Neuronal stem cell (in vitro differentiated cells): ENCODE data around the gene PDE1A.
A peak's percentile ranks its signal among the peaks of the same experiment; 100 is the strongest.

ENCODE experiments used
- DNase-seq: peaks from one replicate; pipeline ENCODE4 v3.0.0-alpha.2; 2013; ENCODE audit warnings: low spot score
- H2AFZ ChIP-seq: one replicate; pipeline ENCODE4 v1.6.1; 2013; ENCODE audit warnings: mild to moderate bottlenecking, low read length, inconsistent platforms
- H2AK5ac ChIP-seq: 2 replicates; pipeline ENCODE4 v1.6.1; 2013; ENCODE audit warnings: low read depth, mild to moderate bottlenecking, inconsistent platforms, low read length, moderate library complexity, mixed read lengths
- H2BK120ac ChIP-seq: 2 replicates; pipeline ENCODE4 v1.6.1; 2013; ENCODE audit warnings: low read depth, mild to moderate bottlenecking, inconsistent platforms, low read length, moderate library complexity, mixed read lengths
- H2BK12ac ChIP-seq: one replicate; pipeline ENCODE4 v1.6.1; 2013; ENCODE audit warnings: low read length, inconsistent platforms
- H2BK15ac ChIP-seq: 2 replicates; pipeline ENCODE4 v1.6.1; 2013; ENCODE audit warnings: mild to moderate bottlenecking, low read length, inconsistent platforms, mixed read lengths
- H2BK5ac ChIP-seq: one replicate; pipeline ENCODE4 v1.6.1; 2013; ENCODE audit warnings: inconsistent platforms, mild to moderate bottlenecking, low read length, moderate library complexity
- H3K14ac ChIP-seq: one replicate; pipeline ENCODE4 v1.6.1; 2013; ENCODE audit warnings: low read length, inconsistent platforms
- H3K18ac ChIP-seq: 2 replicates; pipeline ENCODE4 v1.6.1; 2013; ENCODE audit warnings: low read length, inconsistent platforms
- H3K23ac ChIP-seq: 2 replicates; pipeline ENCODE4 v1.6.1; 2013; ENCODE audit warnings: low read depth, mild to moderate bottlenecking, mixed read lengths, low read length, inconsistent platforms; ENCODE audit not compliant: poor library complexity
- H3K27ac ChIP-seq: replicated peaks from 3 replicates; pipeline ENCODE4 v1.5.1; 2013; ENCODE audit warnings: low read length, inconsistent platforms
- H3K27me3 ChIP-seq, 3 experiments: 2 replicates each; pipeline ENCODE4 v1.6.1; 2013; ENCODE audit warnings: low read length in 3 of 3, mild to moderate bottlenecking in 2 of 3, inconsistent platforms in 1 of 3, low read depth in 1 of 3, mixed read lengths in 1 of 3, moderate library complexity in 1 of 3; ENCODE audit not compliant: control insufficient read depth in 3 of 3, insufficient read depth in 3 of 3
- H3K36me3 ChIP-seq, 2 donors: replicated peaks in 1 of 2; 2 replicates each; pipeline ENCODE4 v1.6.1; 2013; ENCODE audit warnings: low read length in 2 of 2; ENCODE audit not compliant: control insufficient read depth in 2 of 2, insufficient read depth in 2 of 2
- H3K4ac ChIP-seq: 2 replicates; pipeline ENCODE4 v1.6.1; 2013; ENCODE audit warnings: inconsistent platforms, mild to moderate bottlenecking, low read length, moderate library complexity
- H3K4me1 ChIP-seq, 2 donors: 1 replicate in 1 of 2; 2 replicates in 1 of 2; pipeline ENCODE4 v1.6.1; 2013; ENCODE audit warnings: low read length in 2 of 2, low read depth in 1 of 2; ENCODE audit not compliant: control insufficient read depth in 2 of 2, insufficient read depth in 1 of 2
- H3K4me2 ChIP-seq: one replicate; pipeline ENCODE4 v1.6.1; 2013; ENCODE audit warnings: mild to moderate bottlenecking, low read length, inconsistent platforms; ENCODE audit not compliant: insufficient read depth, poor library complexity, severe bottlenecking
- H3K4me3 ChIP-seq, 2 donors: 2 replicates each; pipeline ENCODE4 v1.5.1; 2013; ENCODE audit warnings: low read length in 2 of 2, mild to moderate bottlenecking in 2 of 2, inconsistent platforms in 1 of 2, moderate library complexity in 1 of 2
- H3K79me1 ChIP-seq: one replicate; pipeline ENCODE4 v1.6.1; 2013; ENCODE audit warnings: low read depth, mild to moderate bottlenecking, inconsistent platforms, low read length, moderate library complexity
- H3K9ac ChIP-seq: one replicate; pipeline ENCODE4 v1.6.1; 2013; ENCODE audit warnings: mild to moderate bottlenecking, low read depth, low read length, inconsistent platforms; ENCODE audit not compliant: poor library complexity
- H3K9me3 ChIP-seq, 2 donors: replicated peaks in 1 of 2; 2 replicates each; pipeline versions ENCODE3 to v1.6.1; 2013; ENCODE audit warnings: low read length in 2 of 2, mild to moderate bottlenecking in 2 of 2, inconsistent platforms in 1 of 2, low read depth in 1 of 2, mixed read lengths in 1 of 2, moderate library complexity in 1 of 2; ENCODE audit not compliant: control insufficient read depth in 2 of 2, insufficient read depth in 1 of 2
- H4K8ac ChIP-seq: one replicate; pipeline ENCODE4 v1.6.1; 2013; ENCODE audit warnings: low read depth, mild to moderate bottlenecking, inconsistent platforms, low read length, moderate library complexity
- H4K91ac ChIP-seq: one replicate; pipeline ENCODE4 v1.6.1; 2013; ENCODE audit warnings: low read length, low read depth, mild to moderate bottlenecking, inconsistent platforms; ENCODE audit not compliant: poor library complexity
- WGBS, 2 donors: extraction: QIAGEN DNeasy Blood & Tissue Kit; methylation state at CpG; one replicate each; pipeline ENCODE4 v1.1.7; 2013; ENCODE audit warnings: missing lambda C conversion rate in 2 of 2, mixed read lengths in 1 of 2; ENCODE audit not compliant: insufficient read length in 2 of 2, insufficient replicate concordance in 1 of 2; ENCODE audit errors: extremely low coverage in 2 of 2; 5-methylcytosine and 5-hydroxymethylcytosine counted together

The PDE1A gene

DNA sequence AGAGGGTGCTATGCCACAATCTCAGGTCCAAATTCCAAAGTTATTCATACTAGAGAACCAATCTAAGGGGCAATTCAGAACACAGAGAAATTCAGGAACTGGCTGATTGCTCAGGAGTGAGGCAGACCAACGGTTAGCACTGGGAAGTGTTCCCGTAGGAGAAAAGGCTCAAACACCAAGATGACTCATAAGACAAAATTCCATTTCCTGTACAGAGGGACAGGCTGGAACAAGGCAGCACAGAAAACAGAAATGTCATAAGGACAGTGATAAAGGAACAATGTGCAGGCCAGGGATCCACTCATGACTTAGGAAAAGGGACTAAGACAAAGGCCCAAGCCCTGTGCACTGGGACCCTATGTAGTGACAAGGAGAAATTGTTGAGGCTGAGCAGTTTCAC is 54.2 kb downstream of the PDE1A start:
- H2AK5ac ChIP-seq, result no peak overlapping the region
- H3K14ac ChIP-seq, result no peak overlapping the region
- H4K91ac ChIP-seq, result no peak overlapping the region
- DNase-seq, result no peak
- WGBS, 2 donors, result no CpG with 5 or more reads among the region's 2 CpGs
- no peaks in the 10 kb centered on the region for H3K79me1 ChIP-seq
- no peak overlapping the region for H3K9ac ChIP-seq
- no peak overlapping the region for H2BK12ac ChIP-seq
- H3K27ac ChIP-seq, result no peak overlapping the region
- H2AFZ ChIP-seq, result peak overlapping the region; percentile 25
- H3K4ac ChIP-seq, result no peak overlapping the region
- no peak overlapping the region for H3K23ac ChIP-seq
- no peak overlapping the region for H3K18ac ChIP-seq
- no peak overlapping the region for H3K4me3 ChIP-seq
- no peaks in the 10 kb centered on the region for H3K27me3 ChIP-seq
- H2BK15ac ChIP-seq, result no peak overlapping the region
- H2BK5ac ChIP-seq, result no peak overlapping the region
- peaks cover 0 to 4% of the 10 kb centered on the region in 2 donors for H3K4me1 ChIP-seq
- H4K8ac ChIP-seq, result no peak overlapping the region
- H3K9me3 ChIP-seq, result peaks cover 0 to 30% of the 10 kb centered on the region in 2 donors
- no peak overlapping the region for H3K4me2 ChIP-seq
- H3K36me3 ChIP-seq, result no peaks in the 10 kb centered on the region
- H2BK120ac ChIP-seq, result no peak overlapping the region

DNA sequence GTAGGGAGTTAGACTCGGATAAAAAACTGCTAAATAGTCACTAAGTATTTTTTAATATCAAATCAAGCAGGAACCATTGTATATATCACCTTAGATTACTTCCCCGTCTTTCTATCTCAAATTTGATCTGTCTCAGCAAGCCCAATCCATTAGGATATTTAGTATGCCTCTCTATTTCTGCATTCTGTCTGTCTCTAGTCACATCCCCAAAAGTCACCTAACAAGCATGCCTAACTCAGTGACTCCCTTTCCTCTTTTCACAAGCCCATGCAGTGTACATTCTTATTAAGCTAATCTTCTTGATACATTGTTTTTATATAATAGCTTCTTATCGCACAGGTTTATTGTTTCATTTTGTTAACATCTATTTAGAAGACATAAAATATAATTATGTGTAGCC is 57.8 kb downstream of the PDE1A start:
- no peak overlapping the region for H2BK5ac ChIP-seq
- H2BK120ac ChIP-seq, result no peak overlapping the region
- H2BK12ac ChIP-seq, result no peak overlapping the region
- WGBS, 2 donors, result no CpG with 5 or more reads among the region's 3 CpGs
- H3K27me3 ChIP-seq, result no peaks in the 10 kb centered on the region
- H3K23ac ChIP-seq, result no peak overlapping the region
- H4K8ac ChIP-seq, result no peak overlapping the region
- H3K9me3 ChIP-seq, result peaks cover 0 to 13% of the 10 kb centered on the region in 2 donors
- no peak overlapping the region for H3K27ac ChIP-seq
- H3K18ac ChIP-seq, result no peak overlapping the region
- H3K4me1 ChIP-seq, result peaks cover 0 to 4% of the 10 kb centered on the region in 2 donors
- no peak overlapping the region for H3K14ac ChIP-seq
- H3K36me3 ChIP-seq, result no peaks in the 10 kb centered on the region
- DNase-seq, result no peak
- no peak overlapping the region for H3K4ac ChIP-seq
- H2BK15ac ChIP-seq, result no peak overlapping the region
- no peak overlapping the region for H3K4me3 ChIP-seq
- H3K4me2 ChIP-seq, result no peak overlapping the region
- H2AFZ ChIP-seq, result no peak overlapping the region
- H2AK5ac ChIP-seq, result no peak overlapping the region
- no peaks in the 10 kb centered on the region for H3K79me1 ChIP-seq
- H3K9ac ChIP-seq, result no peak overlapping the region
- H4K91ac ChIP-seq, result no peak overlapping the region

GRCh38 chr2:182368446-182368845 is 58.4 kb downstream of the PDE1A start:
- Histone ChIP-seq H3K4me2 (no peak overlapping the region), H2BK15ac (no peak overlapping the region), H2AK5ac (no peak overlapping the region), H3K9me3 (peaks cover 0 to 8% of the 10 kb centered on the region in 2 donors), H3K79me1 (no peaks in the 10 kb centered on the region), H3K4me1 (peaks cover 0 to 4% of the 10 kb centered on the region in 2 donors), H3K27me3 (no peaks in the 10 kb centered on the region), H3K4ac (no peak overlapping the region), H2AFZ (no peak overlapping the region), H3K27ac (no peak overlapping the region), H3K36me3 (no peaks in the 10 kb centered on the region), H4K8ac (no peak overlapping the region), H2BK120ac (no peak overlapping the region), H4K91ac (no peak overlapping the region), H3K9ac (no peak overlapping the region), H2BK12ac (no peak overlapping the region), H3K23ac (no peak overlapping the region), H3K14ac (no peak overlapping the region), H2BK5ac (no peak overlapping the region), H3K18ac (no peak overlapping the region), H3K4me3 (no peak overlapping the region)
- DNase-seq, result no peak

GRCh38 chr2:182367401-182367800 is 59.4 kb downstream of the PDE1A start:
- H3K36me3 ChIP-seq, result no peaks in the 10 kb centered on the region
- H3K9ac ChIP-seq, result no peak overlapping the region
- no peak overlapping the region for H2BK15ac ChIP-seq
- H3K79me1 ChIP-seq, result no peaks in the 10 kb centered on the region
- H3K4me2 ChIP-seq, result no peak overlapping the region
- WGBS, 2 donors, result no CpG with 5 or more reads among the region's 2 CpGs
- no peak overlapping the region for H3K18ac ChIP-seq
- no peak overlapping the region for H3K4me3 ChIP-seq
- peaks cover 0 to 3% of the 10 kb centered on the region in 2 donors for H3K9me3 ChIP-seq
- no peak overlapping the region for H2BK120ac ChIP-seq
- no peak overlapping the region for H2AFZ ChIP-seq
- no peak overlapping the region for H2BK12ac ChIP-seq
- H3K27ac ChIP-seq, result no peak overlapping the region
- H4K91ac ChIP-seq, result no peak overlapping the region
- DNase-seq, result no peak
- H3K14ac ChIP-seq, result no peak overlapping the region
- H3K23ac ChIP-seq, result no peak overlapping the region
- H4K8ac ChIP-seq, result no peak overlapping the region
- H3K27me3 ChIP-seq, result no peaks in the 10 kb centered on the region
- no peak overlapping the region for H2BK5ac ChIP-seq
- H3K4ac ChIP-seq, result no peak overlapping the region
- no peak overlapping the region for H2AK5ac ChIP-seq
- H3K4me1 ChIP-seq, result no peaks in the 10 kb centered on the region
